ENCODE results near the gene SMYD3. TPM values are rescaled to one million over a fixed set of nuclear protein-coding genes. Genes with fewer than 3 reads are reported as not detected.

The SMYD3 gene
- total and polyA plus RNA-seq, 2 of the 13 experiments (the other 11 are each of a cell fraction or from before 2014, with no cell fraction given): 27.7 to 35.8 TPM

GRCh38 chr1:246187834-246188372 is 319.2 kb downstream of the SMYD3 start (continued):
- TF ChIP-seq, protein P1, sequence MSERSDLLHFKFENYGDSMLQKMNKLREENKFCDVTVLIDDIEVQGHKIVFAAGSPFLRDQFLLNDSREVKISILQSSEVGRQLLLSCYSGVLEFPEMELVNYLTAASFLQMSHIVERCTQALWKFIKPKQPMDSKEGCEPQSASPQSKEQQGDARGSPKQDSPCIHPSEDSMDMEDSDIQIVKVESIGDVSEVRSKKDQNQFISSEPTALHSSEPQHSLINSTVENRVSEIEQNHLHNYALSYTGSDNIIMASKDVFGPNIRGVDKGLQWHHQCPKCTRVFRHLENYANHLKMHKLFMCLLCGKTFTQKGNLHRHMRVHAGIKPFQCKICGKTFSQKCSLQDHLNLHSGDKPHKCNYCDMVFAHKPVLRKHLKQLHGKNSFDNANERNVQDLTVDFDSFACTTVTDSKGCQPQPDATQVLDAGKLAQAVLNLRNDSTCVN (CRISPR knock-in tag; IDR thresholded peaks at IDR 0.05; ENCODE audit: borderline replicate concordance): peak; percentile 93
- TF ChIP-seq, protein P2, sequence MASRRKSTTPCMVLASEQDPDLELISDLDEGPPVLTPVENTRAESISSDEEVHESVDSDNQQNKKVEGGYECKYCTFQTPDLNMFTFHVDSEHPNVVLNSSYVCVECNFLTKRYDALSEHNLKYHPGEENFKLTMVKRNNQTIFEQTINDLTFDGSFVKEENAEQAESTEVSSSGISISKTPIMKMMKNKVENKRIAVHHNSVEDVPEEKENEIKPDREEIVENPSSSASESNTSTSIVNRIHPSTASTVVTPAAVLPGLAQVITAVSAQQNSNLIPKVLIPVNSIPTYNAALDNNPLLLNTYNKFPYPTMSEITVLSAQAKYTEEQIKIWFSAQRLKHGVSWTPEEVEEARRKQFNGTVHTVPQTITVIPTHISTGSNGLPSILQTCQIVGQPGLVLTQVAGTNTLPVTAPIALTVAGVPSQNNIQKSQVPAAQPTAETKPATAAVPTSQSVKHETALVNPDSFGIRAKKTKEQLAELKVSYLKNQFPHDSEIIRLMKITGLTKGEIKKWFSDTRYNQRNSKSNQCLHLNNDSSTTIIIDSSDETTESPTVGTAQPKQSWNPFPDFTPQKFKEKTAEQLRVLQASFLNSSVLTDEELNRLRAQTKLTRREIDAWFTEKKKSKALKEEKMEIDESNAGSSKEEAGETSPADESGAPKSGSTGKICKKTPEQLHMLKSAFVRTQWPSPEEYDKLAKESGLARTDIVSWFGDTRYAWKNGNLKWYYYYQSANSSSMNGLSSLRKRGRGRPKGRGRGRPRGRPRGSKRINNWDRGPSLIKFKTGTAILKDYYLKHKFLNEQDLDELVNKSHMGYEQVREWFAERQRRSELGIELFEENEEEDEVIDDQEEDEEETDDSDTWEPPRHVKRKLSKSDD (CRISPR knock-in tag; IDR thresholded peaks at IDR 0.05; ENCODE audit: low read depth): no peak
- TF ChIP-seq ZNF746 (CRISPR knock-in tag; IDR thresholded peaks at IDR 0.05) (no peak), ZNF563 (CRISPR knock-in tag; IDR thresholded peaks at IDR 0.05) (no peak), ZNF629 (CRISPR knock-in tag; conservative IDR thresholded peaks at IDR 0.05) (0 out of 2 replicates have a peak, but pooled peaks have one; percentile 16), ATF7-NPFF (CRISPR knock-in tag; IDR thresholded peaks at IDR 0.05; ENCODE audit: low read depth) (no peak), MATR3 (CRISPR knock-in tag; IDR thresholded peaks at IDR 0.05) (no peak), BCL6 (CRISPR knock-in tag; IDR thresholded peaks at IDR 0.05) (peak; percentile 68; the same call in 1 of the 2 replicates), ZNF605 (CRISPR knock-in tag; IDR thresholded peaks at IDR 0.05) (no peak), HOXA5 (CRISPR knock-in tag; IDR thresholded peaks at IDR 0.05) (no peak), SKI (IDR thresholded peaks at IDR 0.05; ENCODE audit: partially characterized antibody) (peak; percentile 79), ZNF33A (CRISPR knock-in tag; IDR thresholded peaks at IDR 0.05; ENCODE audit: borderline replicate concordance) (no peak), TAF15 (IDR thresholded peaks at IDR 0.05; ENCODE audit: low read depth, low read length, poor library complexity, severe bottlenecking) (no peak)
- TF ChIP-seq, protein P3, sequence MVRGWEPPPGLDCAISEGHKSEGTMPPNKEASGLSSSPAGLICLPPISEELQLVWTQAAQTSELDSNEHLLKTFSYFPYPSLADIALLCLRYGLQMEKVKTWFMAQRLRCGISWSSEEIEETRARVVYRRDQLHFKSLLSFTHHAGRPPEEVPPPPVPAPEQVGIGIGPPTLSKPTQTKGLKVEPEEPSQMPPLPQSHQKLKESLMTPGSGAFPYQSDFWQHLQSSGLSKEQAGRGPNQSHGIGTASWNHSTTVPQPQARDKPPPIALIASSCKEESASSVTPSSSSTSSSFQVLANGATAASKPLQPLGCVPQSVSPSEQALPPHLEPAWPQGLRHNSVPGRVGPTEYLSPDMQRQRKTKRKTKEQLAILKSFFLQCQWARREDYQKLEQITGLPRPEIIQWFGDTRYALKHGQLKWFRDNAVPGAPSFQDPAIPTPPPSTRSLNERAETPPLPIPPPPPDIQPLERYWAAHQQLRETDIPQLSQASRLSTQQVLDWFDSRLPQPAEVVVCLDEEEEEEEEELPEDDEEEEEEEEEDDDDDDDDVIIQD (CRISPR knock-in tag; IDR thresholded peaks at IDR 0.05; ENCODE audit: low read depth): peak; percentile 95
- TF ChIP-seq, protein P4, sequence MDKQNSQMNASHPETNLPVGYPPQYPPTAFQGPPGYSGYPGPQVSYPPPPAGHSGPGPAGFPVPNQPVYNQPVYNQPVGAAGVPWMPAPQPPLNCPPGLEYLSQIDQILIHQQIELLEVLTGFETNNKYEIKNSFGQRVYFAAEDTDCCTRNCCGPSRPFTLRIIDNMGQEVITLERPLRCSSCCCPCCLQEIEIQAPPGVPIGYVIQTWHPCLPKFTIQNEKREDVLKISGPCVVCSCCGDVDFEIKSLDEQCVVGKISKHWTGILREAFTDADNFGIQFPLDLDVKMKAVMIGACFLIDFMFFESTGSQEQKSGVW (CRISPR knock-in tag; IDR thresholded peaks at IDR 0.05; ENCODE audit: borderline replicate concordance): no peak
- TF ChIP-seq, protein P5, sequence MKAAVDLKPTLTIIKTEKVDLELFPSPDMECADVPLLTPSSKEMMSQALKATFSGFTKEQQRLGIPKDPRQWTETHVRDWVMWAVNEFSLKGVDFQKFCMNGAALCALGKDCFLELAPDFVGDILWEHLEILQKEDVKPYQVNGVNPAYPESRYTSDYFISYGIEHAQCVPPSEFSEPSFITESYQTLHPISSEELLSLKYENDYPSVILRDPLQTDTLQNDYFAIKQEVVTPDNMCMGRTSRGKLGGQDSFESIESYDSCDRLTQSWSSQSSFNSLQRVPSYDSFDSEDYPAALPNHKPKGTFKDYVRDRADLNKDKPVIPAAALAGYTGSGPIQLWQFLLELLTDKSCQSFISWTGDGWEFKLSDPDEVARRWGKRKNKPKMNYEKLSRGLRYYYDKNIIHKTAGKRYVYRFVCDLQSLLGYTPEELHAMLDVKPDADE (CRISPR knock-in tag; IDR thresholded peaks at IDR 0.05): no peak
- TF ChIP-seq, protein P6, sequence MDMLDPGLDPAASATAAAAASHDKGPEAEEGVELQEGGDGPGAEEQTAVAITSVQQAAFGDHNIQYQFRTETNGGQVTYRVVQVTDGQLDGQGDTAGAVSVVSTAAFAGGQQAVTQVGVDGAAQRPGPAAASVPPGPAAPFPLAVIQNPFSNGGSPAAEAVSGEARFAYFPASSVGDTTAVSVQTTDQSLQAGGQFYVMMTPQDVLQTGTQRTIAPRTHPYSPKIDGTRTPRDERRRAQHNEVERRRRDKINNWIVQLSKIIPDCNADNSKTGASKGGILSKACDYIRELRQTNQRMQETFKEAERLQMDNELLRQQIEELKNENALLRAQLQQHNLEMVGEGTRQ (IDR thresholded peaks at IDR 0.05; ENCODE audit: low read depth, low read length): no peak
- TF ChIP-seq, protein P6 (CRISPR knock-in tag; IDR thresholded peaks at IDR 0.05; ENCODE audit: borderline replicate concordance): no peak
